ENCODE results near the gene PERM1. TPM values are rescaled to one million over a fixed set of nuclear protein-coding genes. Genes with fewer than 3 reads are reported as not detected.
"Not testable (repeated sequence)": the region's sequence is repeated elsewhere in the genome, so short reads cannot be mapped to it uniquely, and the experiment has no call there.

Gene PERM1
- total and polyA plus RNA-seq, 2 of the 13 experiments (the other 11 are each of a cell fraction or from before 2014, with no cell fraction given): 0.04 to 0.29 TPM

GRCh38 chr1:1030867-1031658 is 49.2 kb upstream of the PERM1 start:
- H3K27ac ChIP-seq (ENCODE audit: extremely low read length, insufficient read depth, low read length); H3K4me2 ChIP-seq (ENCODE audit: low read depth, low read length); ATAC-seq; FAIRE-seq; DNase-seq (ENCODE audit: low spot score); CTCF ChIA-PET (ENCODE audit: low intra/inter-chr PET ratio, low total read pairs); H3K9me3 ChIP-seq (ENCODE audit: low read length); H3K4me3 ChIP-seq (replicated peaks in 1 of 3; ENCODE audit: insufficient read depth in 1 of 3, low read depth in 2 of 3, low read length in 3 of 3); BruUV-seq (replicated peaks); H3K79me2 ChIP-seq (ENCODE audit: insufficient read depth, low read length); H4K20me1 ChIP-seq (ENCODE audit: insufficient read depth, low read length); H3K9ac ChIP-seq (ENCODE audit: insufficient read depth, low read depth, low read length); intact Hi-C loops (cut with micrococcal nuclease; ENCODE audit: unreplicated experiment); POLR2A ChIA-PET; H2AFZ ChIP-seq (ENCODE audit: low read length); in situ Hi-C loops (cut with HindIII; ENCODE audit: extremely low pct_ligation_motif_present, low pct_unique_long_range_greater_than_20kb); H3K27me3 ChIP-seq (ENCODE audit: control insufficient read depth in 1 of 2, insufficient read depth in 2 of 2, low read length in 2 of 2): not testable (repeated sequence)
- peaks cover 6 to 14% of the 10 kb centered on the region in 2 experiments; a peak in 3 of 5 replicates for H3K36me3 ChIP-seq (replicated peaks in 1 of 2; ENCODE audit: control insufficient read depth in 1 of 2, insufficient read depth in 2 of 2, low read length in 2 of 2)
- TF ChIP-seq MNT (IDR thresholded peaks at IDR 0.05) (0 out of 2 replicates have a peak, but pooled peaks have one; percentile 26), ZNF646 (CRISPR knock-in tag; IDR thresholded peaks at IDR 0.05) (peak; percentile 79), AGO2 (optimal IDR thresholded peaks at IDR 0.05; ENCODE audit: low read depth, low read length) (peak; percentile 25)
- peaks cover 23% of the 10 kb centered on the region for H3K4me1 ChIP-seq (ENCODE audit: insufficient read depth, low read length)
- 93% methylated on average over 3 of the region's 7 CpGs for WGBS (ENCODE audit: low lambda C conversion rate)
